B cell (primary cell): ENCODE results near the gene SESTD1. TPM values are rescaled to one million over a fixed set of nuclear protein-coding genes. Genes with fewer than 3 reads are reported as not detected.
A peak's percentile ranks its signal among the peaks of the same experiment; 100 is the strongest.

Experiments
- ATAC-seq: fragments of 200-7000 bp; cut with Tn5 transposase; one replicate; pipeline ENCODE4 v1.10.0; 2021; ENCODE audit warnings: low read depth, mild to moderate bottlenecking, moderate number of reproducible peaks, moderate library complexity
- CTCF ChIA-PET: fragments of 350-600 bp; sonication (Branson Sonifier 250); formaldehyde crosslinking; loops from one replicate; lab custom pipeline; 2021; ENCODE audit warnings: antibody characterized with exemption, inconsistent platforms; lab: Charles Lee
- POLR2A ChIA-PET: fragments of 350-600 bp; sonication (Branson Sonifier 250); formaldehyde crosslinking; loops from one replicate; lab custom pipeline; 2021; ENCODE audit warnings: antibody characterized with exemption; lab: Charles Lee
- DNase-seq: peaks from one replicate; pipeline ENCODE4 v3.0.0; 2013
- H2AFZ ChIP-seq: 2 replicates; pipeline ENCODE4 v1.6.1; 2012; ENCODE audit warnings: mild to moderate bottlenecking, low read depth, low read length; ENCODE audit not compliant: insufficient read depth, poor library complexity, severe bottlenecking
- H3K27ac ChIP-seq, 2 donors: 1 replicate in 1 of 2; 2 replicates in 1 of 2; pipeline ENCODE4 v1.5.1; 2012 to 2013; ENCODE audit warnings: low read length in 2 of 2, mild to moderate bottlenecking in 2 of 2, moderate library complexity in 1 of 2
- H3K27me3 ChIP-seq, 4 experiments: fragments of 200-600 bp in 1 of 4; sonication (generic) in 1 of 4; replicated peaks in 1 of 4; 1 replicate in 2 of 4; 2 replicates in 2 of 4; pipeline versions ENCODE4 v1.6.1 to v1.7.0; 2013 to 2016; ENCODE audit warnings: low read length in 3 of 4, mild to moderate bottlenecking in 2 of 4, mixed read lengths in 1 of 4, moderate library complexity in 1 of 4; ENCODE audit not compliant: insufficient read depth in 4 of 4, control insufficient read depth in 3 of 4; ENCODE audit errors: control extremely low read depth in 1 of 4
- H3K36me3 ChIP-seq, 2 experiments: replicated peaks in 1 of 2; 1 replicate in 1 of 2; 2 replicates in 1 of 2; pipeline versions ENCODE4 v1.6.1 to v1.7.1; 2013; ENCODE audit warnings: low read length in 1 of 2; ENCODE audit not compliant: insufficient read depth in 2 of 2, control insufficient read depth in 1 of 2; ENCODE audit errors: control extremely low read depth in 1 of 2, extremely low read depth in 1 of 2
- H3K4me1 ChIP-seq, 2 donors: fragments of 200-600 bp in 1 of 2; sonication (generic) in 1 of 2; 1 replicate in 1 of 2; 2 replicates in 1 of 2; pipeline versions ENCODE4 v1.5.1 to v1.6.1; 2013 to 2017; ENCODE audit warnings: low read length in 2 of 2; ENCODE audit not compliant: control insufficient read depth in 2 of 2, insufficient read depth in 2 of 2
- H3K4me2 ChIP-seq: replicated peaks from 2 replicates; pipeline ENCODE3; 2012; ENCODE audit warnings: mild to moderate bottlenecking, low read depth, low read length; ENCODE audit not compliant: poor library complexity, severe bottlenecking
- H3K4me3 ChIP-seq, 5 experiments: fragments of 200-600 bp in 1 of 5; sonication (generic) in 1 of 5; 1 replicate in 3 of 5; 2 replicates in 2 of 5; pipeline versions ENCODE4 v1.5.1 to v1.7.0; 2011 to 2016; ENCODE audit warnings: low read length in 4 of 5, mild to moderate bottlenecking in 4 of 5, low read depth in 2 of 5, control low read depth in 1 of 5, moderate library complexity in 1 of 5; ENCODE audit not compliant: insufficient read depth in 1 of 5; ENCODE audit errors: control extremely low read depth in 1 of 5, extremely low read depth in 1 of 5
- H3K79me2 ChIP-seq: fragments of 200-600 bp; sonication (generic); one replicate; pipeline ENCODE4 v1.6.0; 2016; ENCODE audit warnings: low read length; ENCODE audit not compliant: control insufficient read depth, insufficient read depth
- H3K9ac ChIP-seq: fragments of 200-600 bp; sonication (generic); 2 replicates; pipeline ENCODE4 v1.6.1; 2017; ENCODE audit warnings: mild to moderate bottlenecking, low read length, moderate library complexity
- H3K9me3 ChIP-seq, 3 donors: one replicate each; pipeline versions ENCODE4 v1.6.1 to v1.7.1; 2013; ENCODE audit warnings: low read length in 2 of 3; ENCODE audit not compliant: control insufficient read depth in 2 of 3, insufficient read depth in 1 of 3; ENCODE audit errors: control extremely low read depth in 1 of 3
- H4K20me1 ChIP-seq: 2 replicates; pipeline ENCODE4 v1.6.0; 2012; ENCODE audit warnings: mild to moderate bottlenecking, low read length; ENCODE audit not compliant: insufficient read depth, control insufficient read depth, poor library complexity, severe bottlenecking
- H3K27ac Mint-ChIP-seq: one replicate; pipeline ENCODE4 v1.8.0; 2021; ENCODE audit warnings: mixed read lengths
- H3K27me3 Mint-ChIP-seq: one replicate; pipeline ENCODE4 v1.8.0; 2021; ENCODE audit warnings: mixed read lengths
- H3K4me1 Mint-ChIP-seq: one replicate; pipeline ENCODE4 v1.8.0; 2021; ENCODE audit warnings: mixed read lengths
- H3K4me3 Mint-ChIP-seq: one replicate; pipeline ENCODE4 v1.8.0; 2021; ENCODE audit warnings: mixed read lengths
- H3K9me3 Mint-ChIP-seq: one replicate; pipeline ENCODE4 v1.8.0; 2022; ENCODE audit warnings: mixed read lengths; ENCODE audit not compliant: insufficient read depth
- EZH2 ChIP-seq: IDR thresholded peaks from 2 replicates; pipeline ENCODE4 v1.6.1; 2012; ENCODE audit warnings: borderline replicate concordance, low read depth, mild to moderate bottlenecking, moderate library complexity, low read length; ENCODE audit not compliant: insufficient read depth, poor library complexity, severe bottlenecking
- WGBS: methylation state at CpG from one replicate; pipeline ENCODE4 v1.1.5; 2013; ENCODE audit warnings: missing lambda C conversion rate; ENCODE audit not compliant: insufficient coverage; 5-methylcytosine and 5-hydroxymethylcytosine counted together
- intact Hi-C: fragments of 100-400 bp; cut with micrococcal nuclease; formaldehyde crosslinking; loops from one replicate; pipeline ENCODE4 v1.10.0; 2022
- polyA plus RNA-seq: library from polyadenylated mRNA; depleted of rRNA; stranded (reverse); fragments of >200 nt; gene quantifications from 2 replicates; pipeline ENCODE4 v1.2.3, GENCODE V29; 2012
- total RNA-seq, 2 donors: library from RNA; stranded (reverse); fragments of 120-200 nt in 1 of 2; gene quantifications; 1 replicate in 1 of 2; 2 replicates in 1 of 2; pipeline versions ENCODE4 v1.2.3 to v1.2.4, GENCODE V29; 2013 to 2022
- TF ChIP-seq, protein P1 (sequence below): fragments of 200-600 bp; IDR thresholded peaks from one replicate; pipeline ENCODE4 v1.8.0; 2022; ENCODE audit warnings: antibody characterized with exemption, mild to moderate bottlenecking

The SESTD1 gene
- total and polyA plus RNA-seq, 2 donors (not counting 1 experiment from before 2014, with no cell fraction given) = 52.0 to 66.1 TPM

DNA sequence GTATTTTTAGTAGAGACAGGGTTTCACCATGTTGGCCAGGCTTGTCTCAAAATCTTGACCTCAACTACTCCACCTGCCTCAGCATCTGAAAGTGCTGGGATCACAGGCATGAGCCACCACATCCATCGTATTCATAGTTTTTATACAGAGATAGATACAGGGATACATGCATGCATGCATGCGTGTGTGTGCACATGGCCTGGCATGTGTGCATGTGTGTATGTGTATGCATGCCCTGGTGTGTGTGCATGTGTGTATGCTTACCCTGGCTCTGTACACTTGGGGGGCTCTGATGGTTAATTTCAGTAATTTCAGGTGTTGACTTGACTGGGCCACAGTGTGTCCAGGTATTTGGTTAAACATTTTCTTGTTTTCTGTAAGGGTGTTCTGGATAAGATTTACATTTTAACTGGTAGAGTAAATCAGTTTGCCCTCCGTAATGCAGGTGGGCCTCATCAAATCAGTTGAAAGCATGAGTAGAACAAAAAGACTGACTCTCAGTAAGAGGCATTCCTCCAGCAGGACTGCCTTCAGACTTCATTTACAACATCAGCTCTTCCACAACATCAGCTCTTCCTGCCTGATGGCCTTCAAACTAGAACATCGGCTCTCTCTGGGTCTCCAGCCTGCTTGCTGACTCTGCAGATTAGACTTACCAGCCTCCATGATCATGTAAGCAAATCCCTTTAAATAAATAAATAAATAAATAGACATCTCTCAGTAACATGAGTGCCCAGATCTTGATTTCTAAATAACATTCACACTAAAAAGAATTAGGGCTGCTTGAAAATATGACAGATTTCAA is 30.8 kb downstream of the SESTD1 start:
- no peak for ATAC-seq
- WGBS = 100% methylated on average over 2 of the region's 4 CpGs
- H3K79me2 ChIP-seq = peaks cover 92% of the 10 kb centered on the region
- DNase-seq = peak; percentile 2
- H3K27me3 ChIP-seq = no peaks in the 10 kb centered on the region
- H3K36me3 ChIP-seq = peaks cover 4 to 7% of the 10 kb centered on the region in 2 experiments
- Mint-ChIP-seq H3K4me1 (peaks cover 51% of the 10 kb centered on the region), H3K9me3 (no peaks in the 10 kb centered on the region), H3K27ac (no peak overlapping the region), H3K4me3 (no peak overlapping the region), H3K27me3 (no peaks in the 10 kb centered on the region)
- no peak overlapping the region for H3K27ac ChIP-seq
- ChIA-PET CTCF (interaction anchor here (2.2 kb wide), 1 partner anchor 14 kb away, joined by 6 read pairs; no protein-coding TSS in a partner anchor), POLR2A (no interaction called here)
- H4K20me1 ChIP-seq = peaks cover 48% of the 10 kb centered on the region
- no peak for TF ChIP-seq EZH2
- TF ChIP-seq, protein P1, sequence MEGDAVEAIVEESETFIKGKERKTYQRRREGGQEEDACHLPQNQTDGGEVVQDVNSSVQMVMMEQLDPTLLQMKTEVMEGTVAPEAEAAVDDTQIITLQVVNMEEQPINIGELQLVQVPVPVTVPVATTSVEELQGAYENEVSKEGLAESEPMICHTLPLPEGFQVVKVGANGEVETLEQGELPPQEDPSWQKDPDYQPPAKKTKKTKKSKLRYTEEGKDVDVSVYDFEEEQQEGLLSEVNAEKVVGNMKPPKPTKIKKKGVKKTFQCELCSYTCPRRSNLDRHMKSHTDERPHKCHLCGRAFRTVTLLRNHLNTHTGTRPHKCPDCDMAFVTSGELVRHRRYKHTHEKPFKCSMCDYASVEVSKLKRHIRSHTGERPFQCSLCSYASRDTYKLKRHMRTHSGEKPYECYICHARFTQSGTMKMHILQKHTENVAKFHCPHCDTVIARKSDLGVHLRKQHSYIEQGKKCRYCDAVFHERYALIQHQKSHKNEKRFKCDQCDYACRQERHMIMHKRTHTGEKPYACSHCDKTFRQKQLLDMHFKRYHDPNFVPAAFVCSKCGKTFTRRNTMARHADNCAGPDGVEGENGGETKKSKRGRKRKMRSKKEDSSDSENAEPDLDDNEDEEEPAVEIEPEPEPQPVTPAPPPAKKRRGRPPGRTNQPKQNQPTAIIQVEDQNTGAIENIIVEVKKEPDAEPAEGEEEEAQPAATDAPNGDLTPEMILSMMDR = no peak
- peaks cover 6 to 22% of the 10 kb centered on the region in 2 donors for H3K4me1 ChIP-seq
- H3K9ac ChIP-seq = no peak overlapping the region
- no peaks in the 10 kb centered on the region for H3K9me3 ChIP-seq
- no peak overlapping the region for H3K4me3 ChIP-seq
- no peak overlapping the region for H3K4me2 ChIP-seq
- intact Hi-C loops = loop anchor here (2.0 kb wide), 1 partner anchor 19 kb away; no protein-coding TSS in a partner anchor
- H2AFZ ChIP-seq = no peak overlapping the region

DNA sequence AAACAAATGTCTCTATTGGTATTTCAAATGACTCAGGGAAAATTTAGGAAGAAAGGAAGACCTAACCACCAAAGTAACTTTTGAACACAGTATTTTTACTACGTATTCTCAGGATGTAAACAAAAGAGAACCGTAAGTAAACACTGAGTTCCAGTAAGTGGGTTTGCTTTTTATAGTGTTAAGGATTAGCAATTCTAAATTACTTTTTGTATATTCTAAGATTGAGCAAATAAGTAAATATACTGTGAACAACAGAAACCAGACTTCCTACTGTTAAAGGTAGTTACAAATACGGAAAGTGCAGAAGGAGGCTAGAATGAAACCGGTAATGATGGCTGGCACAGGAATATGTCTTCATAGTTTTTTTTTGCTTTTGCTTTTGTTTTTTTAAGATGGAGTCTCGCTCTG is 31.5 kb downstream of the SESTD1 start:
- H3K27ac Mint-ChIP-seq = no peak overlapping the region
- peaks cover 48% of the 10 kb centered on the region for H4K20me1 ChIP-seq
- H3K4me1 ChIP-seq = peaks cover 9 to 18% of the 10 kb centered on the region in 2 donors
- no peaks in the 10 kb centered on the region for H3K9me3 Mint-ChIP-seq
- H3K79me2 ChIP-seq = peaks cover 92% of the 10 kb centered on the region
- ChIA-PET POLR2A (no interaction called here), CTCF (interaction anchor here (2.2 kb wide), 1 partner anchor 13 kb away, joined by 6 read pairs; no protein-coding TSS in a partner anchor)
- H3K4me3 Mint-ChIP-seq = no peak overlapping the region
- no peak overlapping the region for H3K4me2 ChIP-seq
- DNase-seq (peak; percentile 0), ATAC-seq (no peak)
- peaks cover 4 to 14% of the 10 kb centered on the region in 2 experiments for H3K36me3 ChIP-seq
- TF ChIP-seq, protein P1 = no peak
- no peak for TF ChIP-seq EZH2
- H3K9me3 ChIP-seq = no peaks in the 10 kb centered on the region
- no peak overlapping the region for H3K27ac ChIP-seq
- no peaks in the 10 kb centered on the region for H3K27me3 Mint-ChIP-seq
- H3K4me1 Mint-ChIP-seq = peaks cover 53% of the 10 kb centered on the region
- H3K9ac ChIP-seq = no peak overlapping the region
- no CpG with 5 or more reads among the region's 5 CpGs for WGBS
- intact Hi-C loops = loop anchor here (2.0 kb wide), 1 partner anchor 20 kb away; no protein-coding TSS in a partner anchor
- no peak overlapping the region for H2AFZ ChIP-seq
- no peaks in the 10 kb centered on the region for H3K27me3 ChIP-seq
- no peak overlapping the region for H3K4me3 ChIP-seq
